ENCODE measurements around the gene DUSP10.

DNA sequence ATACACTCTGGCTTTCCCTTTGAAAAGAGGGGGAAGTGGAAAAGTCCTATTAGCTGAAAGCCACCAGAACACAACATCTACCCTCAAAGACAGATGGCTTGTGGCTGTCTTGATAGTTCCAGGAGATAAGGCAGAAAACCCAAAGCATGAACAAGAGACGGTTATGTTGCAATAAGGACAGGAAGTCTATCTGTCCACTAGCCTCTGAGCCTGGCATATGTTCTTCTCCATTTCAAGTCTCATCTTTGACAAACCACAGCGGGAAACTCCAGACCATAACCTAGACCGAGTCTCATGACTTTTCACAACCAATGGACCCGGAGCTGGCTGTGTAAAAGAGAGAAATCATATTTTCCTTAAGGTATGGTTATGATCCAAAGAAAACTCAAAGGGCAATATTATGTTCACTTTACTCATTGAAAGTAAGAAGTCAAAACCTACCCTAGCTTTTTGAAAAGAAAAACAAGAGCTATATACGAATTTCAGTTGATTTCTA lies 33.8 kb downstream of the DUSP10 start:
- TF ChIP-seq CTCF (IDR thresholded peaks at IDR 0.05; ENCODE audit: insufficient read depth, low read length, poor library complexity, severe bottlenecking) (no peak), EZH2phosphoT487 (conservative IDR thresholded peaks at IDR 0.05; ENCODE audit: low read length) (no peak)
